ENCODE data around the gene LRRC27. TPM values are rescaled to one million over a fixed set of nuclear protein-coding genes. Genes with fewer than 3 reads are reported as not detected.
"Not testable (repeated sequence)": the region's sequence is repeated elsewhere in the genome, so short reads cannot be mapped to it uniquely, and the experiment has no call there.

LRRC27 gene
- total RNA-seq, 3 donors from 2014 or later: 0.89 to 2.0 (median 1.1) TPM

DNA sequence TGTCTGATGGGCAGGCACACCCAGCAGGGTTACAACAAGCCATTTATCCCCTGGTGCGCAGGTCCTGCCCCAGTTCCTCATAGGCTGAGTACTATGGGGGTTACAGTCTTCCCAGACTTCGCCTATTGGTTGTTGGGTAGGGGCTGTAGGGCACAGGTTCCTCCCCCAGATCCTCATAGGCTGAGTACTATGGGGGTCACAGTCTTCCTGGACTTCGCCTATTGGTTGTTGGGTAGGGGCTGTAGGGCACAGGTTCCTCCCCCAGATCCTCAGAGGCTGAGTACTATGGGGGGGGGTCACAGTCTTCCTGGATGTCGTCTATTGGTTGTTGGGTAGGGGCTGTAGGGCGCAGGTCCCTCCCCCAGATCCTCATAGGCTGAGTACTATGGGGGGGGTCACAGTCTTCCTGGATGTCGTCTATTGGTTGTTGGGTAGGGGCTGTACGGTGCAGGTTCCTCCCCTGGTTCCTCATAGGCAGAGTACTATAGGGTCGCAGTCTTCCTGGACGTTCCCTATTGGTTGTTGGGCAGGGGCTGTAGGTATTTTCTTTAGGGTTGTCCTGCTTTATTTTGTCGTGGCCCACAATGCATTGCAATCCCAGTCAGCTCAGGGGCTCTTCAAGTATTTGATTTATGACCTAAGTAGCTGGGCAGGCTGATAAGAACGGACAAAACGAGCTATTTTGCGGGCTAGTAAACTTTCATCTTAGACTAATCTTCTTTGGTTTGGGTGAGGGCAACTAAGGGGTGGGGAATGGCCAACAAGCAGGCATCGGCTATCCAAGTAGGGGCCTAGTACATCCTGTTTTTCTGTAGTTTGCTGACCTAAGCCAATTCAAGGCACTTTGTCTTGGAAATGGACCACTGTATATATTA, 3.4 kb downstream of the LRRC27 start:
- H3K4me1 Mint-ChIP-seq (ENCODE audit: low read depth): peaks cover 41% of the 10 kb centered on the region
- no peaks in the 10 kb centered on the region for H3K9me3 Mint-ChIP-seq
- DNase-seq (no peak), ATAC-seq (no peak)
- no peaks in the 10 kb centered on the region for H3K27me3 Mint-ChIP-seq (ENCODE audit: low read depth)
- peaks cover 2% of the 10 kb centered on the region for H3K36me3 Mint-ChIP-seq (ENCODE audit: insufficient read depth)
- H3K4me3 Mint-ChIP-seq: peak overlapping the region; percentile 46

GRCh38 chr10:132336064-132336746, 4.2 kb downstream of the LRRC27 start:
- Mint-ChIP-seq H3K36me3 (ENCODE audit: insufficient read depth) (peaks cover 2% of the 10 kb centered on the region), H3K4me1 (ENCODE audit: low read depth) (peaks cover 37% of the 10 kb centered on the region), H3K4me3 (peak overlapping the region; percentile 84), H3K27me3 (ENCODE audit: low read depth) (no peaks in the 10 kb centered on the region), H3K9me3 (no peaks in the 10 kb centered on the region)
- ATAC-seq: no peak
- DNase-seq: no peak

GRCh38 chr10:132336919-132337407, 5.0 kb downstream of the LRRC27 start:
- no peaks in the 10 kb centered on the region for H3K27me3 Mint-ChIP-seq (ENCODE audit: low read depth)
- ATAC-seq (peak in 1 of 2 donors; percentile 18), DNase-seq (no peak)
- no peaks in the 10 kb centered on the region for H3K9me3 Mint-ChIP-seq
- H3K4me3 Mint-ChIP-seq: peak overlapping the region; percentile 84
- peaks cover 9% of the 10 kb centered on the region for H3K36me3 Mint-ChIP-seq (ENCODE audit: insufficient read depth)
- peaks cover 35% of the 10 kb centered on the region for H3K4me1 Mint-ChIP-seq (ENCODE audit: low read depth)

DNA sequence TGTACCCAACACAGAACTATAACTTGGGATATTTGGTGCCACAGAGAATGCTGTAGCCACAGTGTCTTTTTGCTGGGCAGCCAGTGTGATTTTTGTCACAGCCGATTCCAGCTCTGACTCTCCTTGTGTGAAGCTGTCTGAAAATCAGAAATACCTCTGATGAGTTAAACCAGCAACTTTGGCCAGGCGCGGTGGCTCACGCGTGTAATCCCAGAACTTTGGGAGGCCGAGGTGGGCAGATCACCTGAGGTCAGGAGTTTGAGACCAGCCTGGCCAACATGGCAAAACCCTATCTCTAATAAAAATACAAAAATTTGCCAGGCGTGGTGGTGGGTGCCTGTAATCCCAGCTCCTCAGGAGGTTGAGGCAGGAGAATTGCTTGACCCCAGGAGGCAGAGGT, 5.9 kb downstream of the LRRC27 start:
- H3K9me3 Mint-ChIP-seq; DNase-seq; H3K27me3 Mint-ChIP-seq (ENCODE audit: low read depth); H3K4me3 Mint-ChIP-seq; ATAC-seq: not testable (repeated sequence)
- peaks cover 13% of the 10 kb centered on the region for H3K36me3 Mint-ChIP-seq (ENCODE audit: insufficient read depth)
- peaks cover 30% of the 10 kb centered on the region for H3K4me1 Mint-ChIP-seq (ENCODE audit: low read depth)

GRCh38 chr10:132338876-132339275, 6.9 kb downstream of the LRRC27 start:
- Mint-ChIP-seq H3K4me1 (ENCODE audit: low read depth) (peaks cover 20% of the 10 kb centered on the region), H3K4me3 (no peak overlapping the region), H3K36me3 (ENCODE audit: insufficient read depth) (peaks cover 13% of the 10 kb centered on the region), H3K9me3 (no peaks in the 10 kb centered on the region), H3K27me3 (ENCODE audit: low read depth) (no peaks in the 10 kb centered on the region)
- no peak for DNase-seq
- ATAC-seq: no peak

GRCh38 chr10:132339276-132339675, 7.3 kb downstream of the LRRC27 start:
- no peak overlapping the region for H3K4me3 Mint-ChIP-seq
- no peaks in the 10 kb centered on the region for H3K9me3 Mint-ChIP-seq
- DNase-seq (no peak), ATAC-seq (no peak)
- H3K27me3 Mint-ChIP-seq (ENCODE audit: low read depth): no peaks in the 10 kb centered on the region
- peaks cover 13% of the 10 kb centered on the region for H3K36me3 Mint-ChIP-seq (ENCODE audit: insufficient read depth)
- peaks cover 19% of the 10 kb centered on the region for H3K4me1 Mint-ChIP-seq (ENCODE audit: low read depth)

DNA sequence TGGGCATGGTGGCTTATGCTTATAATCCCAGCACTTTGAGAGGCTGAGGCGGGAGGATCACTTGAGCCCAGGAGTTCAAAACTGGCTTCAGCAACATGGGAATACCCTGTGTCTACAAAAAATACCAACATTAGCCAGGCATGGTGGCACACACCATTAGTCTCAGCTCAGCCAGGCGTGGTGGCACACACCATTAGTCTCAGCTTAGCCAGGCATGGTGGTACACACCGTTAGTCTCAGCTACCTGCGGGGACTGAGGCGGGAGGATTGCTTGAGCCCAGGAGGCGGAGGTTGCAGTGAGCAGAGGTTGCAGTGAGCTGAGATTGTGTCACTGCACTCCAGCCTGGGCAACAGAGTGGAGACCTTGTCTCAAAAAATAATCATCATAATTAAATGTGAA, 9.0 kb downstream of the LRRC27 start:
- no peaks in the 10 kb centered on the region for H3K9me3 Mint-ChIP-seq
- H3K4me1 Mint-ChIP-seq (ENCODE audit: low read depth): peaks cover 14% of the 10 kb centered on the region
- no peaks in the 10 kb centered on the region for H3K27me3 Mint-ChIP-seq (ENCODE audit: low read depth)
- no peak overlapping the region for H3K4me3 Mint-ChIP-seq
- ATAC-seq: no peak
- no peak for DNase-seq
- H3K36me3 Mint-ChIP-seq (ENCODE audit: insufficient read depth): peaks cover 17% of the 10 kb centered on the region

- Mint-ChIP-seq H3K4me3 (no peak overlapping the region), H3K9me3 (no peaks in the 10 kb centered on the region), H3K36me3 (ENCODE audit: insufficient read depth) (peaks cover 17% of the 10 kb centered on the region), H3K4me1 (ENCODE audit: low read depth) (peaks cover 8% of the 10 kb centered on the region), H3K27me3 (ENCODE audit: low read depth) (no peaks in the 10 kb centered on the region)
- ATAC-seq (no peak), DNase-seq (no peak)
Observed at GRCh38 chr10:132341781-132342180, 9.8 kb downstream of the LRRC27 start.

DNA sequence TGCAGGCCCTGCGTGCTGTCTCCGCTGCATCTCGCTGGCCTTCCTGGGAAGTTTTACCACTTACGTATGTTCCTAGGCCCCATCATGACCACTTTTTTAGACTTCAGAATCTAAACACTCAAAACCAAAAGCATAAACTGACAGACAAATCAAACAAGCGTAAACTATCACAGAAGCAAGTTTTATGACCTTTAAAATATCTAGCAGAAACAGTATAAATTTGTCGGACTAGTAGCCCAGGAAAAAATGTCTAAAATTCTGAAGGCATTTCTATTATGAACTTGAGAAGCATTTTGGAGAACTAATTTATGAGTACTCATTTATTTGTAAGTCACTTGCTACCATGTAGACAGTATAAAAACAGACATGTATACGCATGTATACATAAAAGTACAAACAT, 10.6 kb downstream of the LRRC27 start:
- no peak overlapping the region for H3K4me3 Mint-ChIP-seq

GRCh38 chr10:132344386-132344785, 12.4 kb downstream of the LRRC27 start:
- Mint-ChIP-seq H3K27me3 (ENCODE audit: low read depth) (no peaks in the 10 kb centered on the region), H3K4me3 (no peak overlapping the region), H3K4me1 (ENCODE audit: low read depth) (no peaks in the 10 kb centered on the region), H3K9me3 (no peaks in the 10 kb centered on the region), H3K36me3 (ENCODE audit: insufficient read depth) (peaks cover 17% of the 10 kb centered on the region)
- DNase-seq (no peak), ATAC-seq (no peak)

More for the DNA sequence above, 10.6 kb downstream of the LRRC27 start:
- Mint-ChIP-seq H3K36me3 (ENCODE audit: insufficient read depth) (peaks cover 17% of the 10 kb centered on the region), H3K27me3 (ENCODE audit: low read depth) (no peaks in the 10 kb centered on the region), H3K4me1 (ENCODE audit: low read depth) (peaks cover 1% of the 10 kb centered on the region), H3K9me3 (no peaks in the 10 kb centered on the region)
- no peak for ATAC-seq
- DNase-seq: no peak

- Mint-ChIP-seq H3K27me3 (ENCODE audit: low read depth) (no peaks in the 10 kb centered on the region), H3K4me3 (no peak overlapping the region), H3K9me3 (no peaks in the 10 kb centered on the region), H3K36me3 (ENCODE audit: insufficient read depth) (peaks cover 15% of the 10 kb centered on the region), H3K4me1 (ENCODE audit: low read depth) (no peaks in the 10 kb centered on the region)
- ATAC-seq: no peak
- no peak for DNase-seq
Observed at GRCh38 chr10:132345345-132345744, 13.4 kb downstream of the LRRC27 start.

DNA sequence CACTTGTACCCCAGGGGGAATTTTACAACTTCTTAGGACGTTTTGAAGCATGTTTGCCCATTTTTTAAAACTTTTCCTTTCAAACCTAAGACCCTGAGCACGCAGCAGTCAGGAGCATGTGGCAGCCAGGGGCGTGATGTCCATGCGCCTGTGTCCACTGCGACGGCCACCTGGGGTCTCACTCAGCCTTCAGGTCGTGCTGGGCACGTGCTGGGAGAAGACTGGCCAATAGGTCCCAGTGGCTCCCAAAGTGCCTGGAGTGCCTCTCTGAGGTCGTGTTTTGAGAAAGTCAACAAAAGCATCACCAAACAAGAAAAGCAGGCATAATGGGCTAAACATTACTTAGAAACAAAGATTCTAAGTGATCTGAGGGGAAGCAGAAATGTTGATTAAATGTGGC, 14.8 kb downstream of the LRRC27 start:
- no peak overlapping the region for H3K4me3 Mint-ChIP-seq
- no peaks in the 10 kb centered on the region for H3K4me1 Mint-ChIP-seq (ENCODE audit: low read depth)
- H3K9me3 Mint-ChIP-seq: no peaks in the 10 kb centered on the region
- H3K36me3 Mint-ChIP-seq (ENCODE audit: insufficient read depth): peaks cover 10% of the 10 kb centered on the region
- ATAC-seq: no peak
- DNase-seq: no peak
- no peaks in the 10 kb centered on the region for H3K27me3 Mint-ChIP-seq (ENCODE audit: low read depth)

DNA sequence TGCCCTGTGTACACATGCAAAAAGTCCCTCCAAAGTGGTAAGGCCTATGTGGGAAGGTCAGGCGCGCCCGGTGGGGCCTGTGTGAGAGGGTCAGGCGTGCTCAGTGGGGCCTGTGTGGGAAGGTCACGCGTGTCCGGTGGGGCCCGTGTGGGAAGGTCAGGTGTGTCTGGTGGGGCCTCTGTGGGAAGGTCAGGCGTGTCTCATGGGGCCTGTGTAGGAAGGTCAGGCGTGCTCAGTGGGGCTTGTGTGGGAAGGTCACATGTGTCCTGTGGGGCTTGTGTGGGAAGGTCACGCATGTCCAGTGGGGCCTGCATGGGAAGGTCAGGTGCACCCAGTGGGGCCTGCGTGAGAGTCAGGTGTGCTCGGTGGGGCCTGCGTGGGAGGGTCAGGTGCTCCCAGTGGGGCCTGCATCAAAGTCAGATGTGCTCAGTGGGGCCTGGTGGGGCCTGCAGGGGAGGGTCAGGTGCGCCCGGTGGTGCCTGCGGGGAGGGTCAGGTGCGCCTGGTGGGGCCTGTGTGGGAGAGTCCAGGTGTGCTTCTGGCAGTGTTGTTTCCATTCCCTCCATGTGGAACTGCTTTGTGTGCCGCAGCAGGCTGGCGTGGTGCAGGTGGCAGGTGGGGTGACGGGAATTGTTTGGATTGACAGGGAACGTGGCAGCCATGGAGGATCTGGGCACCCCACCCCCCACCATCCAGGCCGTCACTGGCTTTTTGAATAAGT, 15.4 kb downstream of the LRRC27 start:
- no peaks in the 10 kb centered on the region for H3K9me3 Mint-ChIP-seq
- DNase-seq (no peak), ATAC-seq (no peak)
- peaks cover 6% of the 10 kb centered on the region for H3K36me3 Mint-ChIP-seq (ENCODE audit: insufficient read depth)
- no peaks in the 10 kb centered on the region for H3K4me1 Mint-ChIP-seq (ENCODE audit: low read depth)
- H3K4me3 Mint-ChIP-seq: no peak overlapping the region
- no peaks in the 10 kb centered on the region for H3K27me3 Mint-ChIP-seq (ENCODE audit: low read depth)

- Mint-ChIP-seq H3K27me3 (ENCODE audit: low read depth) (no peaks in the 10 kb centered on the region), H3K9me3 (no peaks in the 10 kb centered on the region), H3K4me1 (ENCODE audit: low read depth) (peaks cover 2% of the 10 kb centered on the region), H3K36me3 (ENCODE audit: insufficient read depth) (peaks cover 4% of the 10 kb centered on the region), H3K4me3 (no peak overlapping the region)
- no peak for ATAC-seq
- DNase-seq: no peak
Observed at GRCh38 chr10:132347931-132348267, 15.9 kb downstream of the LRRC27 start.

All from activated T-cell treated with anti-CD3 and anti-CD28 coated beads, Interleukin-2, amount 50 U/mL, for 4 hours (primary cell).